Psoas muscle (tissue), 8 donors: ENCODE results near the gene STUM. TPM values are rescaled to one million over a fixed set of nuclear protein-coding genes. Genes with fewer than 3 reads are reported as not detected.
A peak's percentile ranks its signal among the peaks of the same experiment; 100 is the strongest.

Experiments
- ATAC-seq, 4 donors: fragments of 200-7000 bp; cut with Tn5 transposase; one replicate each; pipeline ENCODE4 v1.9.1; 2020; ENCODE audit warnings: moderate library complexity in 3 of 4, mild to moderate bottlenecking in 2 of 4
- DNase-seq, 2 donors: peaks; one replicate each; pipeline ENCODE4 v3.0.0-alpha.2; 2020
- H3K27ac ChIP-seq: fragments of 200-600 bp; one replicate; pipeline ENCODE4 v1.8.0; 2022
- H3K27me3 ChIP-seq, 3 donors: fragments of 200-600 bp in 1 of 3; one replicate each; pipeline versions ENCODE4 v1.6.1 to v1.8.0; 2013 to 2022; ENCODE audit warnings: low read length in 2 of 3, mild to moderate bottlenecking in 2 of 3, moderate library complexity in 1 of 3; ENCODE audit not compliant: insufficient read depth in 3 of 3
- H3K36me3 ChIP-seq, 2 donors: fragments of 200-600 bp in 1 of 2; one replicate each; pipeline versions ENCODE4 v1.6.1 to v1.8.0; 2013 to 2022; ENCODE audit warnings: low read depth in 1 of 2, mild to moderate bottlenecking in 1 of 2, moderate library complexity in 1 of 2; ENCODE audit not compliant: insufficient read depth in 1 of 2
- H3K4me1 ChIP-seq: fragments of 200-600 bp; one replicate; pipeline ENCODE4 v1.8.0; 2022
- H3K4me3 ChIP-seq: fragments of 200-600 bp; one replicate; pipeline ENCODE4 v1.8.0; 2022; ENCODE audit warnings: mild to moderate bottlenecking
- H3K9me3 ChIP-seq: fragments of 200-600 bp; one replicate; pipeline ENCODE4 v1.8.0; 2022
- CTCF ChIP-seq: fragments of 200-600 bp; IDR thresholded peaks from one replicate; pipeline ENCODE4 v1.8.0; 2022; ENCODE audit warnings: antibody characterized with exemption
- whole genome bisulfite sequencing, 3 donors: extraction: QIAGEN DNeasy Blood & Tissue Kit; methylation state at CpG; one replicate each; pipeline versions ENCODE4 v1.1.6 to v1.1.7; 2013; 5-methylcytosine and 5-hydroxymethylcytosine counted together
- intact Hi-C, 2 donors: fragments of 100-400 bp; cut with DNase I; formaldehyde crosslinking; loops; one replicate each; pipeline versions ENCODE4 v1.11.0 to v1.14.2; 2022
- polyA plus RNA-seq, 3 donors: library from polyadenylated mRNA; stranded (reverse); fragments of 200-250 nt; gene quantifications; one replicate each; pipeline ENCODE4 v1.2.3, GENCODE V29; 2013
- total RNA-seq, 4 donors: library from RNA; stranded (reverse); fragmentation: NEBNext Ultra II Directional in 2 of 4; extraction: Animal tissue kit (Norgen Biotek cat#: 25700) in 2 of 4; gene quantifications; one replicate each; pipeline versions ENCODE4 v1.2.1 to v1.2.4, GENCODE V29; 2021 to 2023
- donor health status: healthy with polysubstance abuse.
- donor health status: DM: no; HTN: no; CAD: no; lungs with moderate emphysema.
- donor health status: Bipolar disorder and iron deficiency.
- donor health status: healthy.
- donor health status: DM: yes; HTN: yes; CAD: no.
- donor health status: DM: no; HTN: no; CAD: no.
- donor health status: DM: no; HTN: no; CAD: no.
- donor health status: DM: yes; HTN: yes; CAD: no.

Gene STUM
- total and polyA plus RNA-seq, 7 donors, result 0.34 to 1.5 (median 0.96) TPM

GRCh38 chr1:226647719-226648118 lies 99.2 kb downstream of the STUM start:
- no peaks in the 10 kb centered on the region for H3K27me3 ChIP-seq
- DNase-seq (peak; percentile 2 to 44), ATAC-seq (no peak)
- WGBS, 3 donors, result 93 to 94% (median 93%) methylated on average over 8 of the region's 8 CpGs
- H3K36me3 ChIP-seq, result peaks cover 0 to 25% of the 10 kb centered on the region in 2 donors
- intact Hi-C loops, result loop anchor here in 1 of 2 donors (5.0 kb wide), 1 partner anchor 65 kb away; no protein-coding TSS in a partner anchor
- H3K9me3 ChIP-seq, result no peaks in the 10 kb centered on the region
- no peak for TF ChIP-seq CTCF
- no peak overlapping the region for H3K27ac ChIP-seq
- peaks cover 23% of the 10 kb centered on the region for H3K4me1 ChIP-seq
- H3K4me3 ChIP-seq, result no peak overlapping the region

- Histone ChIP-seq H3K4me3 (no peak overlapping the region), H3K36me3 (peaks cover 0 to 25% of the 10 kb centered on the region in 2 donors), H3K27ac (no peak overlapping the region), H3K9me3 (no peaks in the 10 kb centered on the region), H3K4me1 (peaks cover 23% of the 10 kb centered on the region), H3K27me3 (no peaks in the 10 kb centered on the region)
- ATAC-seq (no peak), DNase-seq (peak in 1 of 2 donors; percentile 19)
- 90 to 96% (median 94%) methylated on average over 6 of the region's 6 CpGs for WGBS, 3 donors
- TF ChIP-seq CTCF, result no peak
- intact Hi-C loops, result loop anchor here in 1 of 2 donors (5.0 kb wide), 1 partner anchor 64 kb away; no protein-coding TSS in a partner anchor
Measured at GRCh38 chr1:226648421-226648820, 99.9 kb downstream of the STUM start.

- ATAC-seq, result no peak
- peak; percentile 2 to 9 for DNase-seq
Measured at GRCh38 chr1:226649244-226649643, 100.7 kb downstream of the STUM start.

GRCh38 chr1:226649780-226650179 lies 101.2 kb downstream of the STUM start:
- peaks cover 0 to 25% of the 10 kb centered on the region in 2 donors for H3K36me3 ChIP-seq
- DNase-seq (peak; percentile 14 to 44), ATAC-seq (no peak)
- no peak for TF ChIP-seq CTCF
- intact Hi-C loops, result loop anchor here (5.0 kb wide), 2 partner anchors 38 to 63 kb away; no protein-coding TSS in a partner anchor
- no peaks in the 10 kb centered on the region for H3K27me3 ChIP-seq
- H3K4me3 ChIP-seq, result no peak overlapping the region
- H3K27ac ChIP-seq, result no peak overlapping the region
- 71 to 75% (median 71%) methylated on average over 7 of the region's 7 CpGs for WGBS, 3 donors
- no peaks in the 10 kb centered on the region for H3K9me3 ChIP-seq
- peaks cover 26% of the 10 kb centered on the region for H3K4me1 ChIP-seq

More at GRCh38 chr1:226649244-226649643, 100.7 kb downstream of the STUM start:
- no peak overlapping the region for H3K27ac ChIP-seq
- no peaks in the 10 kb centered on the region for H3K27me3 ChIP-seq
- no peaks in the 10 kb centered on the region for H3K9me3 ChIP-seq
- intact Hi-C loops, result loop anchor here in 1 of 2 donors (5.0 kb wide), 1 partner anchor 63 kb away; no protein-coding TSS in a partner anchor
- H3K4me1 ChIP-seq, result peaks cover 25% of the 10 kb centered on the region
- peaks cover 0 to 25% of the 10 kb centered on the region in 2 donors for H3K36me3 ChIP-seq
- WGBS, 3 donors, result 97% methylated on average over 8 of the region's 8 CpGs
- no peak for TF ChIP-seq CTCF
- H3K4me3 ChIP-seq, result no peak overlapping the region
